HG02870 (cell line): ENCODE data around the gene DEDD2.
"Not testable (repeated sequence)": the region's sequence is repeated elsewhere in the genome, so short reads cannot be mapped to it uniquely, and the experiment has no call there.

Source experiments
- ATAC-seq: cut with Tn5 transposase; IDR thresholded peaks from one replicate; pipeline ENCODE4 v1.9.1; 2021; ENCODE audit warnings: mild to moderate bottlenecking, moderate library complexity; ENCODE audit not compliant: unreplicated experiment

DEDD2 gene

DNA sequence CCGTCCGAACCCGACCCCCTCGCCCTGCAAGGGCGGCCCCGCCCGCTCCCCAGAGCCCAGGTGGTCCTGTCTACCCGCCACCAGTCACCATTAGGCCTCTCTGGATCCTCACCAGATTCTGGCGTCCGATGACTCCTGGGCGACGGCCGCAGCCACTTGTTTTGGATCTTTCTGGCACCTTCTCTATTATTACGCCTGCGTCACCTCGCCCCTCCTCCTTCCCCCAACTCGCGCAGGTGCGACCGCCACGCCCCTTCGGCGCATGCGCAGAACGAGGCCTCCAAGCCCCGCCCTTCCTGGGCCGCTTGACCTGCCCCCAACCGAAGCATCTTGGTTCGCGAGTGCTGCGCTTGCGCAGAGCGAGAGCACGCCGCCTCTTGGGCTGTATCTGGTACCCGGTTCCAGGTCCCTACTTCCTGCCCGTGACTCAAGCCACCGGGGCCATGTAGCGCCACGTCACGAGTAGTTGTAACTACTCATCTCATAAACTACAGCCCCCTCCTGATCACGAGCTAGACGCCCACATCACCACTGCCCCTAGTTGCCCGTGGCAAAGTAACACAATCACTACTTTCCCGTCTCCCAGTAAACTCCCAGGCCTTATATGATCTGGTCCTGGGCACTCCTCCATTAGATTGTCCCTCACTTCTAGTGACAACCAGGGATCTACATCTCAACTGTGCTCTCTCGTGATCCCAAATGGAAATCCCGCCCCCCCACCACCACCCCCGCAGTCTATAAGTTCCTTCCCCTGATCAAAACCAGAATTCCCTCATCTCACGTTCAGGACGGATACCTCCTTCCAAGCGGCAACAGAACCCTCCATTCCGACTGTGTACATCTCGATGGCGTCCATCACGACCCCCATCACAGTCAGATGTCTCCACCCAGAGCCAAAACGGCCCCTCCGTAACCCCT, at the start of gene DEDD2:
DEDD2 (minus strand) TSS at position 158 of the 918 bp plus-strand sequence. CDS start 670 bp downstream, outside the sequence.
- peak; percentile 73 for ATAC-seq

DNA sequence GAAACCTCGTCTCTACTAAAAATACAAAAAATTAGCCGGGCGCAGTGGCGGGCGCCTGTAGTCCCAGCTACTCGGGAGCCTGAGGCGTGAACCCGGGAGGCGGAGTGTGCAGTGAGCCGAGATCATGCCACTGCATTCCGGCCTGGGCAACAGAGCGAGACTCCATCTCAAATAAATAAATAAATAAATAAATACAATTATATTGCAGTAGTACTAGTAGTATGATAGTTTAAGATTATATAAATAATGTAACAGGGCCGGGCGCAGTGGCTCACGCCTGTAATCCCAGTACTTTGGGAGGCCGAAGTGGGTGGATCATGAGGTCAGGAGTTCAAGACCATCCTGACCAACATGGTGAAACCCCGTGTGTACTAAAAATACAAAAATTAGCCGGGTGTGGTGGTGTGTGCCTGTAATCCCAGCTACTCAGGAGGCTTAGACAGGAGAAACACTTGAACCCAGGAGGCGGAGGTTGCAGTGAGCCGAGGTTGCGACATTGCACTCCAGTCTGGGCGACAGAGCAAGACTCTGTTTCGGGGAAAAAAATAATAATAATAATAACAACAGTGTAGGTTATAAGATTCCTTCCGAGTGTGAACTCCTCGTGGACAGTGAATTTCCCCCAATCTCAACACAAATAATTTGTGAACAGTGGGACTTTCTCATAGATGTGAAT, 49.6 kb upstream of the DEDD2 start:
- not testable (repeated sequence) for ATAC-seq

DNA sequence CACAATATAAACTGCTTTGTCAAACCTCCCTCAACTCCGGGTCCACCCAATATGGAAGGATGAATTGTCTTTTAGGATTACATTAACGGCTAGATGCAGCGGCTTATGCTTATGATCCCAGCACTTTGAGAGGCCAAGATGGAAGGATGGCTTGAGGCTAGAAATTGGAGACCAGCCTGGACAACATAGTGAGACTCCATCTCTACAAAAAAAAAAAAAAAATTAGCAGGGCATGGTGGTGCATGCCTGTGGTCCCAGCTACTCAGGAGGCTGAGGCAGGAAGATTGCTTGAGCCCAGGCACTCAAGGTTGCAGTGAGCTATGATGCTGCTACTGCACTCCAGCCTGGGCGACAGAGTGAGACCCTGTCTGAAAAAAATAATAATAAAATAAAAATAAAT, 48.6 kb upstream of the DEDD2 start:
- ATAC-seq, result not testable (repeated sequence)

GRCh38 chr19:42261763-42262162, 44.3 kb upstream of the DEDD2 start:
- no peak for ATAC-seq

- not testable (repeated sequence) for ATAC-seq
These were observed 40.4 kb upstream of the DEDD2 start for GRCh38 chr19:42257842-42258241.

DNA sequence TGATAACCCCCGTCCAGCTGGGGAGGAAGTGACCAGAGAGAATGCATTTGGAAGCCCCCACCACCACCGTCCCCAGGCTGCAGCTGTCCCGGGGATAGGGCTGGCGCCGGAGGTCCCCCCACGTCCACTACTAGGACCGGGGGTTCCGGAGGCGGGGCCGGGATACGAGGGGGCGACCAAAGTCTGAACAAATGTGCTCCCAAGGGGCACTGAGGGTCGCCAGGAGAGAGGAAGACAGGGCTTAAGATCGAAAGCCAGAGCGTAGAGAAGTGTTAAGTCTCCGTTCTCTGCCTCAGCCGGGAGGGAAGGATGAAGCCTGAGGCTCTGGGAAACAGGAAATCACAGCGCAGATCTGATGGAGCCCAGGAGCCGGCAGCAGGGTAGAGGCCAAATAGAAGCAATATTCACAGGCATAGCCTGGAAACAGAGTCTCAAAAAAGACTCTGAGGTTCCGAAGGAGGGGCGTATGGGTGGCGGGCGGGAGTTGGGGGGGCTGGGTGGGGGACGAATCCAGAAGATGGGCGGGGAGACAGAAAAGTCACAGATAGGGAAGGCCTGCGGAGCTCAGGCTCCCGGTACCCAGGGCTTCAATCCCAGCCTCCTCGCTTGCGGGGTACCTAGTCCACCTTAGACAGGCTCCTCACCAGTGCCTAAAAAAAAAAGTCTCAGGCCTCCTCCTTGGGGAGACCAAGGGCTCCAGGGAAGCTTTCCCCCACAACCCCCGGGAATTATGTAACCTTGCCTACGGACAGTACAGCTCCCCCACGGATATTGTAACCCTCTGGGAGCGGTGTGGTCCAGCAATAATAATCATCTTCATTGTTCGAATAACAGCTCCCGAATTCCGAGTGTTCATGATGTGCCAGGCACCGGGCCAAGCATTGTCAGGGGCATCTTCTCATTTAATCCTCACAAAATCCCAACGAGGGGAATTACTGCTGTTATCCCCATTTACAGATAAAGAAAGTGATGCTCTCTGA, 38.6 kb upstream of the DEDD2 start:
- ATAC-seq, result no peak

GRCh38 chr19:42254850-42255765, 37.6 kb upstream of the DEDD2 start, which contains the start of gene ERF:
Gene ERF, minus strand, starts transcription at chr19:42255128. Its CDS starts 129 bp downstream, at chr19:42254999.
- peak; percentile 58 for ATAC-seq

- peak; percentile 22 for ATAC-seq
These were observed 36.8 kb upstream of the DEDD2 start for GRCh38 chr19:42254089-42254849.

GRCh38 chr19:42253245-42254088, 36.0 kb upstream of the DEDD2 start:
- no peak for ATAC-seq

DNA sequence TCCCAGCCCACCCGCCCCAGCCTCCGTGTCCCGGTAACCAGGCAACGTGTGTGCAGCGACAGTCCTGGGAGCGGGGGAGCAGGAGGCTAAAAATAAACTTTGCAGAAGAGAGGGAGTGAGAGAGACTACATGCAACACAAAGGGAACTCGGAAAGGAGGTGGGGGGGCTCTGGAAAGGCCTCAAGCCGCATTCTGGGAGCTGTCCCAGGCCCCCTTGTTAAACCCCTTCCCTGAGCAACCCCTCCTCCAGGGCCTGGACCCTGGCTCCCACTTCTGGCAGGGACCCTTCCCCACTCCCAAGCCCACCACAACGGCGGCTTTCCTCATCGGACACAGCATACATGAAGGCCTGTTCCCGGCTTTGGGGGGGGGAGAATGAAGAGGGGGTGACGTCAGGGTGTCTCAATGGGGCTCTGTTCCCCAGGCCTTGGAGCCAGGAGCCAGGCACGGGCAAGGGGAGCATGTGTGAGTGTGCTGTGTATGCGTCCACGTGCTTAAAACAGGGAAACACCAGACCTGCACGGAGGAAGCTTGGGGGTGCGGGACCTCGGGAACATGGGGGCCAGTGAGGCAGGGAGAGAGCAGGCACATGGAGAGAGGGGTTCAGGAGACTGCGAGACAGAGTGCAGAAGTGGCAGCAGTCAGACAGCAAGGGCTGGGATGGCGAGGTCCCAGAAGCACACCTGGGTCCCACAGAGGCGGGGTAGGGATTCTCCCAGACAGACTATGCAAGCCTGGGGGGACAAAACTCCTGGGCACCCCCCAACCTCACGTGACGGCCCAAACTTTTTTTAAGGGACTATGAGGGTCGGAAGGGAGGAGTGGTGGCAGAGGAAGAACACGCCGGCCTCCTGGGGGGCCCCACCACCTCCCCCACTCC, 35.1 kb upstream of the DEDD2 start:
- no peak for ATAC-seq

DNA sequence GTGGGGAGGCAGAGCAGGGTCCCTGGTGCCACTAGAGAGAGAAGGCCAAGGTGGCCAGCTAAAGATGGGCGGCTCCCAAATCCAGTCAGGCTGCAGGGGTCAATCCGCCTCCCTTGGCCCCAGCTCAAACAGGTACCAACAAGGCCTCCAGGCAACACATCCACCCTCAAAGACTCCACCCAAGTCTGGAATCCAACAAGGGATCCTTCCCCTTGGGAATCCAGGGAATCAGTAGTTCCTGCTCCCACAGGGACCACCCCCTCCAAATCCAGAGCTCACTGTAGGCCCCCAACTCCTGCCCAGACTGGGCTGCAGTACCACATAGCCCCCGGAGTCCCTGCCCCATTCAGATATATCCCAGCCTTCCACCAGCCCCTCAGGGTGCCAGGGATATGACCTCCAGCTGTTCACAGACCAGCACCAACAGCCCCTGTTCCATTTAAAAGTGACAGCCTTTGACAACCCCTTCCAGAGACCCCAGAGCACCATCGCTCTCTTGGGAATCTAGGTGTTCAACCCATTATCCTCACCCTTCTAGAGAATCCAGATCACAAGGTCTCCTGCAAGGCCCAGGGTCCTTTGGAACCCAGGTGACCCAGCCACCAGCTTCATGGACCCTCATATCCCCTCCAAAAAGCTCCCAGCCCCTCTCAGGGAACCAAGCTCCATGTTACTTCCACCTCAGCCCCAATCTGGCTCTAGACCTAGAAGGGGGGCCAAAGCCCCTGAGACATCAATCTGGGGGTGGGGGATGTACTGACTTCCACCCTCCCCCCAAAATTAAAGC, 34.3 kb upstream of the DEDD2 start:
- no peak for ATAC-seq

DNA sequence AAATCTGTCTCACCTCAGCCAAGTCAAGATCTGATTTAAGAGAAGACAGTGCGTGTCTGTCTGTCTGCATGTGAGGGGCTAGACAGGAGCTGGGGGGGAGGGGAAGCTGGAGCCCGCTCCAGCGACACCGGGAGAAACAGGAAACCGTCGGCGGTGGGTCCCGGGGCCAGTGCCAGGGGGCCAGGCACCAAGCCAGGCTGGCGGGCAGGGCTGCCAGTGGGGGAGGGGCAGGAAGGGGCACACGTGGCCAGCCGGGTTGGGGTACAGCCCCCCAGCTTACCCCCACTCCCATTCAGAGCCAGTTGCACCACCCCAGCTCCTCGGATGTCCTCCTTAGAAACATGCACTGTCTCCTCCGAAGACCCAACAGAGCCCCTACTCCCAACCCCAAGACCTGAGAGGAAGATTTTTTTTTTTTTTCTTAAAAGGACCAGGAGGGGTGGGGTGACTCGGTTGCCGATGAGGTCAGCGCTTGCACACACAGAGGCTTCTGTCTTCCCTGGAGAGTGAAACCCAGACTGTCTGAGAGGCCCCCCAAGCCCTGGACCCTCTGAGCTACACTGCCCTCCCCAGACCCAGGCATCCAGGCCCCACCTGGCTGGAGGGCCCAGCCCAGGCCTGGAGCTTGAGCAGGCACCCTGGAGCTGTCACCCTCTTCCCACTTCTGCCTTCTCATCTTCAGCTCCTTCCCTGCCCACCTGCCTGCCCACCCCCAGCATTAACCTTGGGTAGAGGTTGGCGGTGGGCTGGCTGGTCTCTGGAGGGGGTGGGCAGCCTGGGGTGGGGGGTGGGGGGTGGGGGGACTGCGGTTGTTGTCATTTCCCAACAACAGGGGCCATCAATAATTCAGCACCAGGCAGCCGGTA, 33.4 kb upstream of the DEDD2 start:
- no peak for ATAC-seq

DNA sequence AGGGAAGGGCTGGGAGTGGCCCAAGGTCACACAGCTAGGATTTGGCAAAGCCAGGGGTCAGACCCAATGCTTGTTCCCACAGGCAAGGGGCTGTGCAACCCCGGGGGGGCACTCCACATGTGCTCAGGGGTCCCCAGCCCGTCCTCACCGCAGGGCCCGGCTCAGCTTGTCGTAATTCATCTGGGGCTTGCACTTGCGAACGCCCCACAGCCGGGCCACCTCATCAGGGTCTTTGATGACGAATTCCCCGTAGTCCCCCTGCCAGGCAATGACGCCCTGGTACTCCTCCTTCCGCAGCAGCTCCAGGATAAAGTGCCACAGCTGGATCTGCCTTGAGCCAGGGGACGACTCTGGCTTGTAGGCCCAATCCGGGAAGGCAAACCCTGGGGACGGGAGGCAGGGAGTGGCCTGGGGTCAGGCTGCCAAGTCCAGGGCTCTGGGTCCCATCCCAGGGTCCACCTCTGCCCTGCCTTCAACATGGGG, 32.7 kb upstream of the DEDD2 start:
- ATAC-seq, result no peak

- ATAC-seq, result no peak
These were observed 32.3 kb upstream of the DEDD2 start for GRCh38 chr19:42249769-42250168.

GRCh38 chr19:42249149-42249750, 31.8 kb upstream of the DEDD2 start:
- no peak for ATAC-seq
